B cell (primary cell): Measurements from ENCODE around the gene PIBF1. TPM values are rescaled to one million over a fixed set of nuclear protein-coding genes. Genes with fewer than 3 reads are reported as not detected.

Experiments
- ATAC-seq: fragments of 200-7000 bp; cut with Tn5 transposase; one replicate; pipeline ENCODE4 v1.10.0; 2021; ENCODE audit warnings: low read depth, mild to moderate bottlenecking, moderate number of reproducible peaks, moderate library complexity
- CTCF ChIA-PET: fragments of 350-600 bp; sonication (Branson Sonifier 250); formaldehyde crosslinking; loops from one replicate; lab custom pipeline; 2021; ENCODE audit warnings: antibody characterized with exemption, inconsistent platforms; lab: Charles Lee
- POLR2A ChIA-PET: fragments of 350-600 bp; sonication (Branson Sonifier 250); formaldehyde crosslinking; loops from one replicate; lab custom pipeline; 2021; ENCODE audit warnings: antibody characterized with exemption; lab: Charles Lee
- DNase-seq: peaks from one replicate; pipeline ENCODE4 v3.0.0; 2013
- H2AFZ ChIP-seq: 2 replicates; pipeline ENCODE4 v1.6.1; 2012; ENCODE audit warnings: mild to moderate bottlenecking, low read depth, low read length; ENCODE audit not compliant: insufficient read depth, poor library complexity, severe bottlenecking
- H3K27ac ChIP-seq, 2 donors: 1 replicate in 1 of 2; 2 replicates in 1 of 2; pipeline ENCODE4 v1.5.1; 2012 to 2013; ENCODE audit warnings: low read length in 2 of 2, mild to moderate bottlenecking in 2 of 2, moderate library complexity in 1 of 2
- H3K27me3 ChIP-seq, 4 experiments: fragments of 200-600 bp in 1 of 4; sonication (generic) in 1 of 4; replicated peaks in 1 of 4; 1 replicate in 2 of 4; 2 replicates in 2 of 4; pipeline versions ENCODE4 v1.6.1 to v1.7.0; 2013 to 2016; ENCODE audit warnings: low read length in 3 of 4, mild to moderate bottlenecking in 2 of 4, mixed read lengths in 1 of 4, moderate library complexity in 1 of 4; ENCODE audit not compliant: insufficient read depth in 4 of 4, control insufficient read depth in 3 of 4; ENCODE audit errors: control extremely low read depth in 1 of 4
- H3K36me3 ChIP-seq, 2 experiments: replicated peaks in 1 of 2; 1 replicate in 1 of 2; 2 replicates in 1 of 2; pipeline versions ENCODE4 v1.6.1 to v1.7.1; 2013; ENCODE audit warnings: low read length in 1 of 2; ENCODE audit not compliant: insufficient read depth in 2 of 2, control insufficient read depth in 1 of 2; ENCODE audit errors: control extremely low read depth in 1 of 2, extremely low read depth in 1 of 2
- H3K4me1 ChIP-seq, 2 donors: fragments of 200-600 bp in 1 of 2; sonication (generic) in 1 of 2; 1 replicate in 1 of 2; 2 replicates in 1 of 2; pipeline versions ENCODE4 v1.5.1 to v1.6.1; 2013 to 2017; ENCODE audit warnings: low read length in 2 of 2; ENCODE audit not compliant: control insufficient read depth in 2 of 2, insufficient read depth in 2 of 2
- H3K4me2 ChIP-seq: replicated peaks from 2 replicates; pipeline ENCODE3; 2012; ENCODE audit warnings: mild to moderate bottlenecking, low read depth, low read length; ENCODE audit not compliant: poor library complexity, severe bottlenecking
- H3K4me3 ChIP-seq, 5 experiments: fragments of 200-600 bp in 1 of 5; sonication (generic) in 1 of 5; 1 replicate in 3 of 5; 2 replicates in 2 of 5; pipeline versions ENCODE4 v1.5.1 to v1.7.0; 2011 to 2016; ENCODE audit warnings: low read length in 4 of 5, mild to moderate bottlenecking in 4 of 5, low read depth in 2 of 5, control low read depth in 1 of 5, moderate library complexity in 1 of 5; ENCODE audit not compliant: insufficient read depth in 1 of 5; ENCODE audit errors: control extremely low read depth in 1 of 5, extremely low read depth in 1 of 5
- H3K79me2 ChIP-seq: fragments of 200-600 bp; sonication (generic); one replicate; pipeline ENCODE4 v1.6.0; 2016; ENCODE audit warnings: low read length; ENCODE audit not compliant: control insufficient read depth, insufficient read depth
- H3K9ac ChIP-seq: fragments of 200-600 bp; sonication (generic); 2 replicates; pipeline ENCODE4 v1.6.1; 2017; ENCODE audit warnings: mild to moderate bottlenecking, low read length, moderate library complexity
- H3K9me3 ChIP-seq, 3 donors: one replicate each; pipeline versions ENCODE4 v1.6.1 to v1.7.1; 2013; ENCODE audit warnings: low read length in 2 of 3; ENCODE audit not compliant: control insufficient read depth in 2 of 3, insufficient read depth in 1 of 3; ENCODE audit errors: control extremely low read depth in 1 of 3
- H4K20me1 ChIP-seq: 2 replicates; pipeline ENCODE4 v1.6.0; 2012; ENCODE audit warnings: mild to moderate bottlenecking, low read length; ENCODE audit not compliant: insufficient read depth, control insufficient read depth, poor library complexity, severe bottlenecking
- H3K27ac Mint-ChIP-seq: one replicate; pipeline ENCODE4 v1.8.0; 2021; ENCODE audit warnings: mixed read lengths
- H3K27me3 Mint-ChIP-seq: one replicate; pipeline ENCODE4 v1.8.0; 2021; ENCODE audit warnings: mixed read lengths
- H3K4me1 Mint-ChIP-seq: one replicate; pipeline ENCODE4 v1.8.0; 2021; ENCODE audit warnings: mixed read lengths
- H3K4me3 Mint-ChIP-seq: one replicate; pipeline ENCODE4 v1.8.0; 2021; ENCODE audit warnings: mixed read lengths
- H3K9me3 Mint-ChIP-seq: one replicate; pipeline ENCODE4 v1.8.0; 2022; ENCODE audit warnings: mixed read lengths; ENCODE audit not compliant: insufficient read depth
- CTCF ChIP-seq: fragments of 200-600 bp; IDR thresholded peaks from one replicate; pipeline ENCODE4 v1.8.0; 2022; ENCODE audit warnings: antibody characterized with exemption, mild to moderate bottlenecking
- EZH2 ChIP-seq: IDR thresholded peaks from 2 replicates; pipeline ENCODE4 v1.6.1; 2012; ENCODE audit warnings: borderline replicate concordance, low read depth, mild to moderate bottlenecking, moderate library complexity, low read length; ENCODE audit not compliant: insufficient read depth, poor library complexity, severe bottlenecking
- WGBS: methylation state at CpG from one replicate; pipeline ENCODE4 v1.1.5; 2013; ENCODE audit warnings: missing lambda C conversion rate; ENCODE audit not compliant: insufficient coverage; 5-methylcytosine and 5-hydroxymethylcytosine counted together
- intact Hi-C: fragments of 100-400 bp; cut with micrococcal nuclease; formaldehyde crosslinking; loops from one replicate; pipeline ENCODE4 v1.10.0; 2022
- polyA plus RNA-seq: library from polyadenylated mRNA; depleted of rRNA; stranded (reverse); fragments of >200 nt; gene quantifications from 2 replicates; pipeline ENCODE4 v1.2.3, GENCODE V29; 2012
- total RNA-seq, 2 donors: library from RNA; stranded (reverse); fragments of 120-200 nt in 1 of 2; gene quantifications; 1 replicate in 1 of 2; 2 replicates in 1 of 2; pipeline versions ENCODE4 v1.2.3 to v1.2.4, GENCODE V29; 2013 to 2022

The PIBF1 gene
- total and polyA plus RNA-seq, 2 donors (not counting 1 experiment from before 2014, with no cell fraction given), result 4.5 to 43.1 TPM

GRCh38 chr13:72820898-72821279 lies 39.0 kb downstream of the PIBF1 start:
- TF ChIP-seq EZH2 (no peak), CTCF (no peak)
- H3K27me3 ChIP-seq, result no peaks in the 10 kb centered on the region
- ATAC-seq, result no peak

GRCh38 chr13:72823081-72823480 lies 41.1 kb downstream of the PIBF1 start:
- Histone ChIP-seq H4K20me1 (no peaks in the 10 kb centered on the region), H3K4me2 (no peak overlapping the region), H3K4me1 (no peaks in the 10 kb centered on the region), H3K27me3 (no peaks in the 10 kb centered on the region), H2AFZ (no peak overlapping the region), H3K27ac (no peak overlapping the region), H3K36me3 (peaks cover 3 to 24% of the 10 kb centered on the region in 2 experiments), H3K79me2 (peaks cover 4% of the 10 kb centered on the region), H3K9ac (no peak overlapping the region), H3K9me3 (no peaks in the 10 kb centered on the region), H3K4me3 (no peak overlapping the region)
- no peaks in the 10 kb centered on the region for H3K27me3 Mint-ChIP-seq
- no peak overlapping the region for H3K27ac Mint-ChIP-seq
- no peak overlapping the region for H3K4me3 Mint-ChIP-seq
- no peak for TF ChIP-seq EZH2
- TF ChIP-seq CTCF, result no peak
- CTCF ChIA-PET, result interaction anchor here (1.0 kb wide), 1 partner anchor 8 kb away, joined by 3 read pairs; no protein-coding TSS in a partner anchor
- DNase-seq (no peak), ATAC-seq (no peak)
- no CpG with 5 or more reads among the region's 2 CpGs for WGBS
- H3K9me3 Mint-ChIP-seq, result no peaks in the 10 kb centered on the region
- intact Hi-C loops, result no loop called here
- POLR2A ChIA-PET, result no interaction called here
- no peaks in the 10 kb centered on the region for H3K4me1 Mint-ChIP-seq

More at GRCh38 chr13:72820898-72821279, 39.0 kb downstream of the PIBF1 start:
- intact Hi-C loops, result no loop called here
- no peak for DNase-seq
- H3K9ac ChIP-seq, result no peak overlapping the region
- no peak overlapping the region for H2AFZ ChIP-seq
- no peaks in the 10 kb centered on the region for H3K4me1 Mint-ChIP-seq
- H3K27ac Mint-ChIP-seq, result no peak overlapping the region
- H3K4me3 Mint-ChIP-seq, result no peak overlapping the region
- H3K9me3 ChIP-seq, result no peaks in the 10 kb centered on the region
- no peak overlapping the region for H3K27ac ChIP-seq
- no peaks in the 10 kb centered on the region for H4K20me1 ChIP-seq
- H3K4me2 ChIP-seq, result no peak overlapping the region
- H3K9me3 Mint-ChIP-seq, result no peaks in the 10 kb centered on the region
- ChIA-PET CTCF (no interaction called here), POLR2A (no interaction called here)
- H3K4me3 ChIP-seq, result no peak overlapping the region
- H3K27me3 Mint-ChIP-seq, result no peaks in the 10 kb centered on the region
- no CpG with 5 or more reads among the region's 1 CpG for WGBS
- H3K36me3 ChIP-seq, result peaks cover 3 to 16% of the 10 kb centered on the region in 2 experiments
- no peaks in the 10 kb centered on the region for H3K4me1 ChIP-seq
- H3K79me2 ChIP-seq, result peaks cover 4% of the 10 kb centered on the region
